SK-N-MC (cell line): ENCODE results near the gene ARIH1.

Source experiments
- DNase-seq: peaks from one replicate; pipeline ENCODE4 v3.0.0-alpha.2; 2011; ENCODE audit warnings: low read depth, low spot score
- H3K27ac ChIP-seq: fragments of 200-600 bp; sonication (generic); 2 replicates; pipeline ENCODE4 v1.5.1; 2016; ENCODE audit warnings: mixed run types
- H3K36me3 ChIP-seq: fragments of 200-600 bp; sonication (generic); 2 replicates; pipeline ENCODE4 v1.6.1; 2017; ENCODE audit warnings: antibody characterized with exemption, low read length, mixed read lengths; ENCODE audit not compliant: insufficient read depth
- H3K4me3 ChIP-seq: fragments of 200-600 bp; sonication (generic); 2 replicates; pipeline ENCODE4 v1.5.1; 2016
- H3K9ac ChIP-seq: fragments of 200-600 bp; sonication (generic); 2 replicates; pipeline ENCODE4 v1.8.0; 2017; ENCODE audit warnings: mixed run types, mixed read lengths; ENCODE audit not compliant: insufficient read length
- H3K9me3 ChIP-seq: fragments of 200-600 bp; sonication (generic); 2 replicates; pipeline ENCODE4 v1.6.1; 2017; ENCODE audit warnings: low read depth, mild to moderate bottlenecking, antibody characterized with exemption, low read length, moderate library complexity, mixed read lengths
- EZH2 ChIP-seq: fragments of 200-600 bp; sonication (generic); IDR thresholded peaks from one replicate; pipeline ENCODE4 v1.6.1; 2017; ENCODE audit warnings: antibody characterized with exemption
- FOXP2 ChIP-seq: optimal IDR thresholded peaks from 2 replicates; pipeline ENCODE3; 2011; ENCODE audit warnings: mild to moderate bottlenecking, moderate library complexity; ENCODE audit not compliant: insufficient read depth; ENCODE audit errors: extremely low read length, control extremely low read depth
- POLR2AphosphoS5 ChIP-seq: IDR thresholded peaks from 2 replicates; pipeline ENCODE4 v1.6.1; 2012; ENCODE audit warnings: mild to moderate bottlenecking, low read depth, low read length, borderline replicate concordance

Gene ARIH1

GRCh38 chr15:72564091-72564490 lies 90.0 kb downstream of the ARIH1 start:
- no peak for TF ChIP-seq POLR2AphosphoS5
- TF ChIP-seq FOXP2: no peak
- no peak for TF ChIP-seq EZH2
- no peak overlapping the region for H3K9ac ChIP-seq
- no peak overlapping the region for H3K4me3 ChIP-seq
- no peaks in the 10 kb centered on the region for H3K9me3 ChIP-seq
- H3K36me3 ChIP-seq: peaks cover 68% of the 10 kb centered on the region
- no peak for DNase-seq
- H3K27ac ChIP-seq: no peak overlapping the region

GRCh38 chr15:72566973-72567372 lies 92.8 kb downstream of the ARIH1 start:
- Histone ChIP-seq H3K4me3 (no peak overlapping the region), H3K36me3 (peaks cover 80% of the 10 kb centered on the region), H3K27ac (no peak overlapping the region), H3K9me3 (no peaks in the 10 kb centered on the region), H3K9ac (no peak overlapping the region)
- DNase-seq: no peak
- no peak for TF ChIP-seq POLR2AphosphoS5
- no peak for TF ChIP-seq EZH2
- TF ChIP-seq FOXP2: no peak

GRCh38 chr15:72570059-72570458 lies 95.9 kb downstream of the ARIH1 start:
- peaks cover 71% of the 10 kb centered on the region for H3K36me3 ChIP-seq
- H3K27ac ChIP-seq: no peak overlapping the region
- H3K9ac ChIP-seq: no peak overlapping the region
- H3K9me3 ChIP-seq: no peaks in the 10 kb centered on the region
- no peak for TF ChIP-seq POLR2AphosphoS5
- no peak for TF ChIP-seq FOXP2
- no peak for TF ChIP-seq EZH2
- no peak overlapping the region for H3K4me3 ChIP-seq
- no peak for DNase-seq

- no peaks in the 10 kb centered on the region for H3K9me3 ChIP-seq
- H3K9ac ChIP-seq: no peak overlapping the region
- TF ChIP-seq FOXP2 (no peak), POLR2AphosphoS5 (no peak), EZH2 (no peak)
- H3K36me3 ChIP-seq: peaks cover 83% of the 10 kb centered on the region
- no peak for DNase-seq
- H3K27ac ChIP-seq: no peak overlapping the region
- no peak overlapping the region for H3K4me3 ChIP-seq
These were observed 105.7 kb downstream of the ARIH1 start for GRCh38 chr15:72579814-72580213.

- no peak for DNase-seq
- no peak overlapping the region for H3K4me3 ChIP-seq
- TF ChIP-seq FOXP2 (no peak), POLR2AphosphoS5 (no peak), EZH2 (no peak)
- H3K36me3 ChIP-seq: peaks cover 70% of the 10 kb centered on the region
- H3K9me3 ChIP-seq: no peaks in the 10 kb centered on the region
- no peak overlapping the region for H3K27ac ChIP-seq
- H3K9ac ChIP-seq: no peak overlapping the region
These were observed 109.9 kb downstream of the ARIH1 start for GRCh38 chr15:72584006-72584405.

GRCh38 chr15:72585025-72585424 lies 110.9 kb downstream of the ARIH1 start:
- TF ChIP-seq FOXP2 (no peak), POLR2AphosphoS5 (no peak), EZH2 (no peak)
- H3K36me3 ChIP-seq: peaks cover 62% of the 10 kb centered on the region
- H3K9ac ChIP-seq: no peak overlapping the region

GRCh38 chr15:72585476-72586058 lies 111.4 kb downstream of the ARIH1 start:
- DNase-seq: no peak
- Histone ChIP-seq H3K36me3 (peaks cover 57% of the 10 kb centered on the region), H3K9me3 (no peaks in the 10 kb centered on the region), H3K4me3 (no peak overlapping the region), H3K27ac (no peak overlapping the region), H3K9ac (no peak overlapping the region)
- TF ChIP-seq EZH2: no peak

More at GRCh38 chr15:72585025-72585424, 110.9 kb downstream of the ARIH1 start:
- Histone ChIP-seq H3K27ac (no peak overlapping the region), H3K9me3 (no peaks in the 10 kb centered on the region), H3K4me3 (no peak overlapping the region)
- no peak for DNase-seq

GRCh38 chr15:72588096-72588495 lies 114.0 kb downstream of the ARIH1 start:
- Histone ChIP-seq H3K27ac (no peak overlapping the region), H3K36me3 (peaks cover 32% of the 10 kb centered on the region), H3K9me3 (no peaks in the 10 kb centered on the region), H3K4me3 (no peak overlapping the region), H3K9ac (no peak overlapping the region)
- no peak for DNase-seq
- TF ChIP-seq EZH2: no peak
- TF ChIP-seq POLR2AphosphoS5: no peak
- TF ChIP-seq FOXP2: no peak

GRCh38 chr15:72590427-72590826 lies 116.3 kb downstream of the ARIH1 start:
- Histone ChIP-seq H3K9ac (no peak overlapping the region), H3K9me3 (no peaks in the 10 kb centered on the region), H3K4me3 (no peak overlapping the region), H3K36me3 (peaks cover 10% of the 10 kb centered on the region), H3K27ac (no peak overlapping the region)
- TF ChIP-seq POLR2AphosphoS5 (no peak), FOXP2 (no peak), EZH2 (no peak)
- DNase-seq: no peak
